ENCODE measurements around the gene POLR3A.

GRCh38 chr10:77944519-77944918 lies 84.8 kb downstream of the POLR3A start:
- no peak for TF ChIP-seq CTCF (conservative IDR thresholded peaks at IDR 0.05 in 1 of 2, IDR thresholded peaks at IDR 0.05 in 1 of 2; ENCODE audit: low read depth in 1 of 2, low read length in 2 of 2)
- TF ChIP-seq EZH2 (IDR thresholded peaks at IDR 0.05; ENCODE audit: low read length, missing control alignments), result no peak

All from fibroblast of lung (primary cell).